HG02678 (cell line): Measurements from ENCODE around the gene LYPD6.
"Not testable (repeated sequence)": the region's sequence is repeated elsewhere in the genome, so short reads cannot be mapped to it uniquely, and the experiment has no call there.

Source experiments
- ATAC-seq: cut with Tn5 transposase; IDR thresholded peaks from one replicate; pipeline ENCODE4 v1.9.1; 2021; ENCODE audit warnings: mild to moderate bottlenecking, moderate library complexity; ENCODE audit not compliant: unreplicated experiment

The LYPD6 gene

DNA sequence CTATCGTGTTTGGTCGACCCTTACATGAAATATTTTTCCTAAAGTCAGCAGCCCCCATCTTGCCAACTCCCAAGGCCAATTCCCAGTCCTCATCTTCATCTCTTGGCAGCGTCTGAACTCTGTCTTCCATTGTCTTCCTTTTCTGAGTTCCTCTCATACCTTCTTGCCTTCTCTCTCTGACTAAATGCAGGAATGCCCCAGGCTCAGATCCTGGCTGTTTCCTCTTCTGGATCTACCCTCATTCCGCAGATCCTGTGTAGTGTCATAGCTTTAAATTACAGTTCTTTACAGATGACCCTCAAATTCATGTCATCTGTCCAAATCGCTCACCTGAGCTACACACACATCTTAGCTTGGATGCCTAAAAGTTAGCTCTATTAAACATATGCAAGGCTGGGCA lies 162.5 kb downstream of the LYPD6 start:
- ATAC-seq = no peak

DNA sequence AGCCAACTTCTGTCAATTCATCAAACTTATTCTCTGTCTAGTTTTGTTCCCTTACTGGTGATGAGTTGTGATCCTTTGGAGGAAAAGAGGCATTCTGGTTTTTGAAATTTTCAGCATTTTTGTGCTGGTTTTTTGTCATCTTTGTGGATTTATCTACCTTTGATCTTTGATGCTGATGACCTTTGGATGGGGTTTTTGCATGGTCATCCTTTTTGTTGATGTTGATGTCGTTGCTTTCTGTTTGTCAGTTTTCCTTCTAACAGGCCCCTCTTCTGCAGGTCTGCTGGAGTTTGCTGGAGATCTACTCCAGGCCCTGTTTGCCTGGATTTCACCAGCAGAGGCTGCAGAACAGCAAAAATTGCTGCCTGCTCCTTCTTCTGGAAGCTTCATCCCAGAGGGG lies 168.8 kb downstream of the LYPD6 start:
- not testable (repeated sequence) for ATAC-seq

DNA sequence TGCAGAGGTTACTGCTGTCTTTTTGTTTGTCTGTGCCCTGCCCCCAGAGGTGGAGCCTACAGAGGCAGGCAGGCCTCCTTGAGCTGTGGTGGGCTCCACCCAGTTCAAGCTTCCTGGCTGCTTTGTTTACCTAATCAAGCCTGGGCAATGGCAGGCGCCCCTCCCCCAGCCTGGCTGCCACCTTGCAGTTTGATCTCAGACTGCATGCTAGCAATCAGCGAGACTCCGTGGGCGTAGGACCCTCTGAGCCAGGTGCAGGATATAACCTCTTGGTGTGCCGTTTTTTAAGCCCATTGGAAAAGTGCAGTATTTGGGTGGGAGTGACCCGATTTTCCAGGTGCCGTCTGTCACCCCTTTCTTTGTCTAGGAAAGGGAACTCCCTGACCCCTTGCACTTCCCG lies 176.4 kb downstream of the LYPD6 start:
- ATAC-seq = not testable (repeated sequence)

DNA sequence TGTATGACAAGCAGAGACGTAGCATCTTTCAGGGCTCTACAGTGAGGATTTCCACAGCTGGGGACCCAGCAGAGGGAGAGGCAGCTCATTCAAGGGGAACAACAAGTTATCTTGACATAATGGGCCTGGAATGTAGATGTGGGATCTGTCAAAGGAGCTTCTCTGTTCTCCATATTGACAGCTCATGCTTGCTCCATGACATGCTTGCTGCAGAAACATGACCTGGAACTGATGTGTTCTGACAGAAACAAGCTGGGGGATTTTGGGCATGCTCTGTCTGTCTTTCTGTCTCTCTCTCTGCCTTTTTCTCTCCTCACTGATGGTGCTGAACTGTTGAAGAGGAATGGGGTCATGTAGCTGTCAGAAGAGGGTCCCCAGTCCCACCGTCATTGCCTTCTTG lies 177.6 kb downstream of the LYPD6 start:
- ATAC-seq = no peak

DNA sequence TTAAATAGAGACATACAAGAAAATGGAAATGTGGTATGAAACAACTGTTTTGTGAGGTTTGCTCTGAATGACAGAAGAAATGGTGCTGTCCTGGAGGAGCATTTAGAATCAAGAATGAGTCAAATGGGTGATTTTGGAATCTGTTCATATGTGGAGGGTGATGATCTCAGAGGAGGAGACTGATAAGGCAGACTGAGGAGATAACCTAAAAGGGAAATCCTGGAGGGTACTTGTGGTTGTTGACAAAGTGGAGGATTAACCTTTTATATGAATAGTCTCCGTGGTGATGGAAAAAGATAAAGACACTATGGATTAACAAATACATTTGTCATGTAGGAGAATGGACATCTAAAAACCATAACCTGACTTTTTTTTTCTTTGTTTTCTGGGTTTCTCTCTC lies 183.1 kb downstream of the LYPD6 start:
- no peak for ATAC-seq
